ENCODE measurements around the gene TRIM41. TPM values are rescaled to one million over a fixed set of nuclear protein-coding genes. Genes with fewer than 3 reads are reported as not detected.

The TRIM41 gene
- total and polyA plus RNA-seq, 2 donors, result 19.9 to 25.8 TPM

DNA sequence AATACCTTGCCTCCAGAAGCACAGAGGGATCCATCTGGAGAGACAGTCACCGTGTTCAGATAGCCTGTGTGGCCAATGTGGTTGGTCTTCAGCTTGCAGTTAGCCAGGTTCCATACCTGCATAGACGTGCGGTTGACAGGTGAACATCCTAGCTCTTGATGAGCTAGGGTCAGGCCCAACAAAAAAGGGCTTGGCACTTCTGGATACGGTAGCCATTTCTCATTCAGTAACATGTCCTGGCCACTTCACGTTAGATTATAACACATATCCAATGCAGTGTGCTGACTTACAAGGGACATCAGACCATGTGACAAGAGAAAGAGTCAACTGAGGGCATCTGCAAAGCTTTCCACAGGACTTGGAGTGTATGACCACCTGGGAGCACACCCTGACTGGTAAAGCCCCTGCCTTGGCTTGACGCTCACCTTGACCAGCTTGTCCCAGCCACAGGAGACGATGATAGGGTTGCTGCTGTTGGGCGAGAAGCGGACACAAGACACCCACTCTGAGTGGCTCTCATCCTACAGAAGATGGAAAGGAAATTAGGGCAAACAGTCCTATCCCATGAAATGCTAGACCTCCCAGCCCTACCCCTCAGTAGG lies 16.1 kb downstream of the TRIM41 start:
- WGBS, result 98% methylated on average over 9 of the region's 9 CpGs
- H3K27me3 ChIP-seq (ENCODE audit: control insufficient read depth in 2 of 2, insufficient read depth in 1 of 2, low read length in 1 of 2), result no peaks in the 10 kb centered on the region
- no peak overlapping the region for H3K4me3 ChIP-seq (ENCODE audit: low read length in 2 of 2)
- peaks cover 13 to 18% of the 10 kb centered on the region in 2 donors for H3K4me1 ChIP-seq (ENCODE audit: control insufficient read depth in 2 of 2, insufficient read depth in 2 of 2, low read length in 2 of 2)
- peaks cover 81 to 83% of the 10 kb centered on the region in 2 donors for H3K36me3 ChIP-seq (ENCODE audit: control insufficient read depth in 2 of 2, insufficient read depth in 2 of 2, low read length in 1 of 2)
- no peak overlapping the region for H3K27ac ChIP-seq (ENCODE audit: low read depth in 1 of 2, low read length in 1 of 2)
- H3K9me3 ChIP-seq (ENCODE audit: control insufficient read depth in 2 of 2, insufficient read depth in 1 of 2, low read length in 1 of 2), result no peaks in the 10 kb centered on the region
- no peak for DNase-seq (ENCODE audit: low read depth in 6 of 9, low spot score in 9 of 9)

- Histone ChIP-seq H3K36me3 (ENCODE audit: control insufficient read depth in 2 of 2, insufficient read depth in 2 of 2, low read length in 1 of 2) (peaks cover 58 to 61% of the 10 kb centered on the region in 2 donors), H3K27ac (ENCODE audit: low read depth in 1 of 2, low read length in 1 of 2) (peak overlapping the region in 1 of 2 donors; percentile 95), H3K4me3 (ENCODE audit: low read length in 2 of 2) (no peak overlapping the region), H3K4me1 (ENCODE audit: control insufficient read depth in 2 of 2, insufficient read depth in 2 of 2, low read length in 2 of 2) (peaks cover 24 to 36% of the 10 kb centered on the region in 2 donors), H3K27me3 (ENCODE audit: control insufficient read depth in 2 of 2, insufficient read depth in 1 of 2, low read length in 1 of 2) (no peaks in the 10 kb centered on the region), H3K9me3 (ENCODE audit: control insufficient read depth in 2 of 2, insufficient read depth in 1 of 2, low read length in 1 of 2) (no peaks in the 10 kb centered on the region)
- WGBS, result 57% methylated on average over 6 of the region's 6 CpGs
- peak in 1 of 9 donors; percentile 57 for DNase-seq (ENCODE audit: low read depth in 6 of 9, low spot score in 9 of 9)
Measured at GRCh38 chr5:181241393-181241975, 18.4 kb downstream of the TRIM41 start.

DNA sequence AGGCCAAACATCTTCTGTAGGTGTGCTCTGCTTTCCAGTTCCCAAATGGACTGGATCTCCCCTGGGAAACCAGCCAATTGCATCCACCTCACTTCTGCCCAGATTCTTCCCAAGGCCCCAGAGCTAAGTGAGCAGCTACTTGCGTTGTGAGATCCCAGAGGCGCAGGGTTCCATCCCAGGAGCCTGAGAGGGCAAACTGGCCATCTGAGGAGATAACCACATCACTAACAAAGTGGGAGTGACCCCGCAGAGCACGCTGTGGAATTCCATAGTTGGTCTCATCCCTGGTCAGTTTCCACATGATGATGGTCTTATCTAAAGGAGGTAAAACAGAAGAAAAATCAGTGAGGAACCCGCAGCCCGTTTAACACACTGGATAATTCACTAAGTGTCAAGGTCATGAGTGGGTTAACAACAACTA lies 19.0 kb downstream of the TRIM41 start:
- H3K27ac ChIP-seq (ENCODE audit: low read depth in 1 of 2, low read length in 1 of 2), result peak overlapping the region; percentile 37 to 95
- H3K36me3 ChIP-seq (ENCODE audit: control insufficient read depth in 2 of 2, insufficient read depth in 2 of 2, low read length in 1 of 2), result peaks cover 52 to 56% of the 10 kb centered on the region in 2 donors
- no peaks in the 10 kb centered on the region for H3K9me3 ChIP-seq (ENCODE audit: control insufficient read depth in 2 of 2, insufficient read depth in 1 of 2, low read length in 1 of 2)
- no peak for DNase-seq (ENCODE audit: low read depth in 6 of 9, low spot score in 9 of 9)
- no peaks in the 10 kb centered on the region for H3K27me3 ChIP-seq (ENCODE audit: control insufficient read depth in 2 of 2, insufficient read depth in 1 of 2, low read length in 1 of 2)
- peak overlapping the region; percentile 73 to 74 for H3K4me3 ChIP-seq (ENCODE audit: low read length in 2 of 2)
- 78% methylated on average over 6 of the region's 6 CpGs for WGBS
- H3K4me1 ChIP-seq (ENCODE audit: control insufficient read depth in 2 of 2, insufficient read depth in 2 of 2, low read length in 2 of 2), result peaks cover 26 to 38% of the 10 kb centered on the region in 2 donors

- H3K4me1 ChIP-seq (ENCODE audit: control insufficient read depth in 2 of 2, insufficient read depth in 2 of 2, low read length in 2 of 2), result peaks cover 35 to 47% of the 10 kb centered on the region in 2 donors
- H3K4me3 ChIP-seq (ENCODE audit: low read length in 2 of 2), result peak overlapping the region; percentile 73 to 74
- no peaks in the 10 kb centered on the region for H3K27me3 ChIP-seq (ENCODE audit: control insufficient read depth in 2 of 2, insufficient read depth in 1 of 2, low read length in 1 of 2)
- no peaks in the 10 kb centered on the region for H3K9me3 ChIP-seq (ENCODE audit: control insufficient read depth in 2 of 2, insufficient read depth in 1 of 2, low read length in 1 of 2)
- under 1% methylated on average over 25 of the region's 25 CpGs for WGBS
- peak overlapping the region; percentile 95 to 97 for H3K27ac ChIP-seq (ENCODE audit: low read depth in 1 of 2, low read length in 1 of 2)
- peaks cover 42 to 45% of the 10 kb centered on the region in 2 donors for H3K36me3 ChIP-seq (ENCODE audit: control insufficient read depth in 2 of 2, insufficient read depth in 2 of 2, low read length in 1 of 2)
- DNase-seq (ENCODE audit: low read depth in 6 of 9, low spot score in 9 of 9), result peak in 1 of 9 donors; percentile 56
Measured at GRCh38 chr5:181243018-181243563, 20.0 kb downstream of the TRIM41 start.

- Histone ChIP-seq H3K36me3 (ENCODE audit: control insufficient read depth in 2 of 2, insufficient read depth in 2 of 2, low read length in 1 of 2) (peaks cover 35 to 39% of the 10 kb centered on the region in 2 donors), H3K4me1 (ENCODE audit: control insufficient read depth in 2 of 2, insufficient read depth in 2 of 2, low read length in 2 of 2) (peaks cover 36 to 51% of the 10 kb centered on the region in 2 donors), H3K27ac (ENCODE audit: low read depth in 1 of 2, low read length in 1 of 2) (peak within 1 kb of the TSS; percentile 95 to 97), H3K4me3 (ENCODE audit: low read length in 2 of 2) (peak within 1 kb of the TSS; percentile 73 to 74), H3K9me3 (ENCODE audit: control insufficient read depth in 2 of 2, insufficient read depth in 1 of 2, low read length in 1 of 2) (no peaks in the 10 kb centered on the region), H3K27me3 (ENCODE audit: control insufficient read depth in 2 of 2, insufficient read depth in 1 of 2, low read length in 1 of 2) (no peaks in the 10 kb centered on the region)
- DNase-seq (ENCODE audit: low read depth in 6 of 9, low spot score in 9 of 9), result peak; percentile 85 to 97 (median 91)
- WGBS, result under 1% methylated on average over 50 of the region's 50 CpGs
Measured at GRCh38 chr5:181243564-181244343, 20.7 kb downstream of the TRIM41 start, which contains the start of gene RACK1. RACK1 (minus strand) TSS chr5:181243906; CDS start chr5:181243800, 106 bp downstream.

GRCh38 chr5:181245427-181246275 lies 22.6 kb downstream of the TRIM41 start:
- Histone ChIP-seq H3K9me3 (ENCODE audit: control insufficient read depth in 2 of 2, insufficient read depth in 1 of 2, low read length in 1 of 2) (no peaks in the 10 kb centered on the region), H3K27me3 (ENCODE audit: control insufficient read depth in 2 of 2, insufficient read depth in 1 of 2, low read length in 1 of 2) (no peaks in the 10 kb centered on the region), H3K4me1 (ENCODE audit: control insufficient read depth in 2 of 2, insufficient read depth in 2 of 2, low read length in 2 of 2) (peaks cover 38 to 58% of the 10 kb centered on the region in 2 donors), H3K27ac (ENCODE audit: low read depth in 1 of 2, low read length in 1 of 2) (peak overlapping the region; percentile 76 to 90), H3K4me3 (ENCODE audit: low read length in 2 of 2) (peak overlapping the region; percentile 77 to 79), H3K36me3 (ENCODE audit: control insufficient read depth in 2 of 2, insufficient read depth in 2 of 2, low read length in 1 of 2) (peaks cover 17 to 22% of the 10 kb centered on the region in 2 donors)
- 40% methylated on average over 34 of the region's 34 CpGs for WGBS
- DNase-seq (ENCODE audit: low read depth in 6 of 9, low spot score in 9 of 9), result no peak

GRCh38 chr5:181246276-181247049 lies 23.4 kb downstream of the TRIM41 start:
- Histone ChIP-seq H3K9me3 (ENCODE audit: control insufficient read depth in 2 of 2, insufficient read depth in 1 of 2, low read length in 1 of 2) (no peaks in the 10 kb centered on the region), H3K36me3 (ENCODE audit: control insufficient read depth in 2 of 2, insufficient read depth in 2 of 2, low read length in 1 of 2) (peaks cover 12 to 18% of the 10 kb centered on the region in 2 donors), H3K27me3 (ENCODE audit: control insufficient read depth in 2 of 2, insufficient read depth in 1 of 2, low read length in 1 of 2) (no peaks in the 10 kb centered on the region), H3K4me1 (ENCODE audit: control insufficient read depth in 2 of 2, insufficient read depth in 2 of 2, low read length in 2 of 2) (peaks cover 36 to 54% of the 10 kb centered on the region in 2 donors), H3K27ac (ENCODE audit: low read depth in 1 of 2, low read length in 1 of 2) (peak overlapping the region; percentile 76 to 90), H3K4me3 (ENCODE audit: low read length in 2 of 2) (peak overlapping the region; percentile 77 to 79)
- peak in 5 of 9 donors; percentile 64 to 83 (median 73) for DNase-seq (ENCODE audit: low read depth in 6 of 9, low spot score in 9 of 9)
- under 1% methylated on average over 55 of the region's 55 CpGs for WGBS

- no peak overlapping the region for H3K4me3 ChIP-seq (ENCODE audit: low read length in 2 of 2)
- H3K27me3 ChIP-seq (ENCODE audit: control insufficient read depth in 2 of 2, insufficient read depth in 1 of 2, low read length in 1 of 2), result no peaks in the 10 kb centered on the region
- peak overlapping the region; percentile 7 to 20 for H3K27ac ChIP-seq (ENCODE audit: low read depth in 1 of 2, low read length in 1 of 2)
- no peak for DNase-seq (ENCODE audit: low read depth in 6 of 9, low spot score in 9 of 9)
- peaks cover 4 to 21% of the 10 kb centered on the region in 2 donors for H3K36me3 ChIP-seq (ENCODE audit: control insufficient read depth in 2 of 2, insufficient read depth in 2 of 2, low read length in 1 of 2)
- 95% methylated on average over 4 of the region's 4 CpGs for WGBS
- H3K9me3 ChIP-seq (ENCODE audit: control insufficient read depth in 2 of 2, insufficient read depth in 1 of 2, low read length in 1 of 2), result no peaks in the 10 kb centered on the region
- peaks cover 25 to 45% of the 10 kb centered on the region in 2 donors for H3K4me1 ChIP-seq (ENCODE audit: control insufficient read depth in 2 of 2, insufficient read depth in 2 of 2, low read length in 2 of 2)
Measured at GRCh38 chr5:181248277-181248676, 25.2 kb downstream of the TRIM41 start.

All from thymus (tissue), 11 donors.